Panc1 (cell line): ENCODE measurements around the gene TOX3.

ENCODE experiments used
- POLR2AphosphoS5 ChIP-seq: IDR thresholded peaks from 2 replicates; pipeline ENCODE4 v1.6.1; 2012; ENCODE audit warnings: mild to moderate bottlenecking, low read depth, low read length, moderate library complexity
- TF ChIP-seq, protein P1 (sequence below): fragments of 450-650 bp; IDR thresholded peaks from 2 replicates; pipeline ENCODE4 v1.5.1; 2017; ENCODE audit warnings: mild to moderate bottlenecking

DNA sequence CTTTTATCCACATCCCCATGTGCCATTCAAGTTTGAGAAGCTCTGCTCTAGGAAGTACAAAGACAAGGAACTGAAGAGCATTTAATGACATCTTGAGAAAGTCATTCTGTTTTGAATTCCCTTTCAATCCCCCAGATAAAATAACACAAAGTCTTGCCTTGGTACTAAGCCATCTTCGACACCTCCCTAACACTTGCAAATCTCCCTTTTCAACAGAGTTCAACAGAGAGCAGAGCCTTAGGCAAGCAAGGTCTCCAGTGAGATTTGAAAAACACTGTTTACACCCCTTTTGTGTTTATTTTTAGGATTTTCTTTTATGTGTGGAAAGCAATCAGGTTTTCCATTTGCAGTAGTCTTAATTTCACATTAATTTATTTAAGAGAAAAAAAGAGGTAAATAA is 13.6 kb downstream of the TOX3 start:
- TF ChIP-seq, protein P1, sequence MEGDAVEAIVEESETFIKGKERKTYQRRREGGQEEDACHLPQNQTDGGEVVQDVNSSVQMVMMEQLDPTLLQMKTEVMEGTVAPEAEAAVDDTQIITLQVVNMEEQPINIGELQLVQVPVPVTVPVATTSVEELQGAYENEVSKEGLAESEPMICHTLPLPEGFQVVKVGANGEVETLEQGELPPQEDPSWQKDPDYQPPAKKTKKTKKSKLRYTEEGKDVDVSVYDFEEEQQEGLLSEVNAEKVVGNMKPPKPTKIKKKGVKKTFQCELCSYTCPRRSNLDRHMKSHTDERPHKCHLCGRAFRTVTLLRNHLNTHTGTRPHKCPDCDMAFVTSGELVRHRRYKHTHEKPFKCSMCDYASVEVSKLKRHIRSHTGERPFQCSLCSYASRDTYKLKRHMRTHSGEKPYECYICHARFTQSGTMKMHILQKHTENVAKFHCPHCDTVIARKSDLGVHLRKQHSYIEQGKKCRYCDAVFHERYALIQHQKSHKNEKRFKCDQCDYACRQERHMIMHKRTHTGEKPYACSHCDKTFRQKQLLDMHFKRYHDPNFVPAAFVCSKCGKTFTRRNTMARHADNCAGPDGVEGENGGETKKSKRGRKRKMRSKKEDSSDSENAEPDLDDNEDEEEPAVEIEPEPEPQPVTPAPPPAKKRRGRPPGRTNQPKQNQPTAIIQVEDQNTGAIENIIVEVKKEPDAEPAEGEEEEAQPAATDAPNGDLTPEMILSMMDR = no peak
- TF ChIP-seq POLR2AphosphoS5 = no peak
